HUDEP-2 (cell line): ENCODE data around the gene PNKD.

Experiments
- DNase-seq, 76 experiments: peaks; one replicate each; lab custom pipeline; 2025; ENCODE audit not compliant: unreplicated experiment in 76 of 76; lab: John Stamatoyannopoulos, UW

Gene PNKD

DNA sequence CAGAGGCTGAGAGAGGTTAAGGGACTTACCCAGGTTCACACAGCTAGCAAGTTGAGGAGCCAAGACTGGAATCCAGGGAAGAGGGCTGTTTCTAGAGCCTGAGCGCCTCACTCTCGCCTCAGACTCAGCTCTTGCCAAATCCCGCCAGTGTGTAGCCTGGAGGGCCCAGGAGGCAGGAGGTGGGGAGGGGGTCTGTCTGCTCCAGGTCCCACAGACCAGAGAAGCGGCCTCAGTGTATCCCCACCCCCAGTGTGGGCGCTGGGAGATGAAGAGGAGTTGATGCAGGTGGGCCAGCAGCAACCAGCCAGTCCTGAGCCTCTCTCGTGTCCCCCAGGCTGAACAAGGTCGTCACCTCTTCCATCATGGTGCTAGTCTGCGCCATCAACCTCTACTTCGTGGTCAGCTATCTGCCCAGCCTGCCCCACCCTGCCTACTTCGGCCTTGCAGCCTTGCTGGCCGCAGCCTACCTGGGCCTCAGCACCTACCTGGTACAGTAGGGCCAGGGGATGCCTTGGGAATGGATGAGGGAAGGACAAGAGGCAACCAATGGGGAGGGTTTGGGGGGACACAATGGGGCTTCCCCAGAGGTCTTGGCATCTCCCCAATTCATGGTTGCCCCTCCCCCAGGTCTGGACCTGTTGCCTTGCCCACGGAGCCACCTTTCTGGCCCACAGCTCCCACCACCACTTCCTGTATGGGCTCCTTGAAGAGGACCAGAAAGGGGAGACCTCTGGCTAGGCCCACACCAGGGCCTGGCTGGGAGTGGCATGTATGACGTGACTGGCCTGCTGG lies 124.2 kb downstream of the PNKD start:
- peak in 49 of 76 experiments; percentile 9 to 69 (median 37) for DNase-seq

DNA sequence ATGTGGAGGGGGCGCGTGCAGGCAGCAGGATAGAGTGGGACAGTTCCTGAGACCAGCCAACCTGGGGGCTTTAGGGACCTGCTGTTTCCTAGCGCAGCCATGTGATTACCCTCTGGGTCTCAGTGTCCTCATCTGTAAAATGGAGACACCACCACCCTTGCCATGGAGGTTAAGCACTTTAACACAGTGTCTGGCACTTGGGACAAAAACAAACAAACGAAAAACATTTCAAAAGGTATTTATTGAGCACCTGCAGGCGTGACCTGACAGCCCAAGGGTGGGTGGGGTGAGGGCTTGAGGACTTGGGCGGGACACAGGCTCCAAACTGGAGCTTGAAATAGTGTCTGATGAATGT lies 124.7 kb downstream of the PNKD start:
- DNase-seq = peak in 9 of 76 experiments; percentile 1 to 69 (median 48)

- DNase-seq = peak in 69 of 76 experiments; percentile 12 to 82 (median 54)
Measured at GRCh38 chr2:218395456-218395825, 125.1 kb downstream of the PNKD start.

DNA sequence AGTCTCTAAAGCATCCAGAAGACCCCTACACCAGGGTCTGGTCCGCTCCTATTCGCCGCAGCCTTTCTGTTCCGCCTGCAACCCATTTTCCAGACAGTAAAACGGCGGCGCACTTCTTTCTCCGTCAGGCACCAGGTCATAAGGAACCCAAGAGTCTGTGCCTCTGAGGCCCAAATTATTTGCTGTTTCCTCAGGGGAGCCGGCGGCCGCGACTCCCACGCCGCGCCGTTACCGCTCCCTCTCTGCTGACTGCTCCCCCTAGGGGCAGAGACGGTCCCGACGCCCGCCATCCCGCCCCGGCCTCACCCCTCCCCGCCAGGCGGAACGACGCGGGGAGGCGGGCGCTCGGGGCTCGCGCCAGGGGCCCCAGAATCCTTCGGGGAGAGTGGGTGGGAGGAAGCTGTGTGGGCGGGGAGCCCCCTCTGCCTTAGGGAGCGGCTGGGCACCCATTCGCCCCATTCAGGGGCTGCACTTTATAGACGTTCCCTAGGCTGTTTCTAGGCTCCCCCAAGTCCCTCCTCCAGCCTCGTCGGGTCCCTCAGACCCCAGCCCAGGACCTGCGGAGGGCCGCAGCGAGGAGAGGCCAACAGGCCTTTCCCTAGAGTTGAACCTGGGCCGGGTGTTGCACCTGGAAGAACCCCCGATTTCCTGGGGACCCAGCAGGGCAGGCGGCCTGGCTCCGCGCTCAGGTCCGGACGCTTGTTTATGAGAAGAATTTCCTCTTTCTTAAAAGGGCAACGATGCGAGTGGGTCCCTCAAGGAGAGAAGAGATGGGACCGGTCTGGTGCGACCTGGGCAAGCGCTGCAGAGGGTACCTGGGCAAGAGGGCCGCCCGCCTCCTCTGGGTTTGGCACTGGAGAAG lies 125.7 kb downstream of the PNKD start:
- peak in 75 of 76 experiments; percentile 73 to 97 (median 94) for DNase-seq
